Fibroblast of lung (primary cell): ENCODE measurements around the gene SFXN1. TPM values are rescaled to one million over a fixed set of nuclear protein-coding genes. Genes with fewer than 3 reads are reported as not detected.

ENCODE experiments used
- DNase-seq, 2 donors: peaks; one replicate each; pipeline versions ENCODE4 v3.0.0 to v3.0.0-alpha.2; 2010; ENCODE audit warnings: low read depth in 2 of 2
- H2AFZ ChIP-seq: 2 replicates; pipeline ENCODE4 v1.5.1; 2012; ENCODE audit warnings: low read length, control low read depth, inconsistent platforms
- H3K27ac ChIP-seq: 2 replicates; pipeline ENCODE4 v1.5.1; 2011; ENCODE audit warnings: low read length, control low read depth; ENCODE audit not compliant: insufficient read depth
- H3K27me3 ChIP-seq: 2 replicates; pipeline ENCODE4 v1.5.1; 2011; ENCODE audit warnings: mild to moderate bottlenecking, low read length; ENCODE audit not compliant: control insufficient read depth, insufficient read depth
- H3K36me3 ChIP-seq: 2 replicates; pipeline ENCODE4 v1.5.1; 2011; ENCODE audit warnings: low read length; ENCODE audit not compliant: control insufficient read depth, insufficient read depth
- H3K4me1 ChIP-seq: 2 replicates; pipeline ENCODE4 v1.5.1; 2011; ENCODE audit warnings: low read length; ENCODE audit not compliant: control insufficient read depth, insufficient read depth; ENCODE audit errors: extremely low read depth
- H3K4me2 ChIP-seq: 2 replicates; pipeline ENCODE4 v1.5.1; 2011; ENCODE audit warnings: low read length, control low read depth; ENCODE audit not compliant: insufficient read depth; ENCODE audit errors: extremely low read depth
- H3K4me3 ChIP-seq, 4 experiments: fragments of 200-600 bp in 1 of 4; sonication (generic) in 1 of 4; replicated peaks in 1 of 4; 2 replicates each; pipeline ENCODE4 v1.5.1; 2011 to 2016; ENCODE audit warnings: low read length in 4 of 4, low read depth in 3 of 4, mild to moderate bottlenecking in 3 of 4, control low read depth in 2 of 4, inconsistent platforms in 1 of 4, mixed read lengths in 1 of 4; ENCODE audit not compliant: insufficient read depth in 1 of 4; ENCODE audit errors: control extremely low read depth in 1 of 4
- H3K79me2 ChIP-seq: 2 replicates; pipeline ENCODE4 v1.5.1; 2012; ENCODE audit warnings: mild to moderate bottlenecking, low read length, inconsistent platforms; ENCODE audit not compliant: control insufficient read depth, insufficient read depth
- H3K9ac ChIP-seq: 2 replicates; pipeline ENCODE4 v1.5.1; 2011; ENCODE audit warnings: mild to moderate bottlenecking, low read length, control low read depth; ENCODE audit not compliant: insufficient read depth
- H3K9me3 ChIP-seq: 2 replicates; pipeline ENCODE4 v1.5.1; 2012; ENCODE audit warnings: low read depth, low read length; ENCODE audit not compliant: control insufficient read depth, insufficient read depth
- H4K20me1 ChIP-seq: 2 replicates; pipeline ENCODE4 v1.5.1; 2011; ENCODE audit warnings: low read length; ENCODE audit not compliant: control insufficient read depth, insufficient read depth; ENCODE audit errors: extremely low read depth
- EZH2 ChIP-seq: IDR thresholded peaks from 2 replicates; pipeline ENCODE4 v1.5.1; 2012; ENCODE audit warnings: low read length, control low read depth, mild to moderate bottlenecking; ENCODE audit errors: missing control alignments
- polyA plus RNA-seq, 2 donors: library from polyadenylated mRNA; depleted of rRNA in 1 of 2; stranded (reverse) in 1 of 2; unstranded in 1 of 2; fragments of >200 nt; gene quantifications; 2 replicates each; pipeline ENCODE4 v1.2.1, GENCODE V29; 2011 to 2012; ENCODE audit warnings: missing spikeins in 1 of 2
- total RNA-seq: library from RNA; depleted of rRNA; stranded (reverse); fragments of >200 nt; gene quantifications from 2 replicates; pipeline ENCODE4 v1.2.1, GENCODE V29; 2014
- TF ChIP-seq, protein P1 (sequence below), 2 donors: IDR thresholded peaks in 1 of 2; conservative IDR thresholded peaks in 1 of 2; 1 replicate in 1 of 2; 2 replicates in 1 of 2; pipeline ENCODE4 v1.5.1; 2011 to 2012; ENCODE audit warnings: low read length in 2 of 2, control low read depth in 1 of 2, inconsistent platforms in 1 of 2, low read depth in 1 of 2, mild to moderate bottlenecking in 1 of 2

SFXN1 gene
- total and polyA plus RNA-seq, 2 donors (not counting 1 experiment from before 2014, with no cell fraction given) = 58.3 to 125 TPM

DNA sequence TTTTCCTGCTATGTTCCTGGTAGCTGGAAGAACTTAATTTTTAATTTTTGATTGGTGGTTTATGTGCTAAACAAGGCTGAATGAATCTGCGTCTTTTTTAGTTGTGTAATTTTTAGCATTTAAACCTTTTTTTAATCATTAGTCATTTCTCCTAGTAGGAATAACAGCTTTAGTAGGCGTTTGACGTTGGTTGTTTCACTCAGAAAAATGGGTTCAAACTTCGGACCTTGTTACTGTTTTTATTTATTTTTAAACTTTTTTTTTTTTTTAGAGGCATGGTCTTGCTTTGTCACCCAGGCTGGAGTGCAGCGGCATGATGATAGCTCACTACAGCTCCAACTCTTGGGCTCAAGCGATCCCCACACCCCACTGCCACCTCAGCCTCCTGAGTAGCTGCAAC, 12.9 kb downstream of the SFXN1 start:
- Histone ChIP-seq H4K20me1 (peaks cover 4% of the 10 kb centered on the region), H3K79me2 (peaks cover 52% of the 10 kb centered on the region), H3K27me3 (no peaks in the 10 kb centered on the region), H3K27ac (no peak overlapping the region), H3K4me1 (no peaks in the 10 kb centered on the region), H3K9me3 (no peaks in the 10 kb centered on the region), H3K4me3 (no peak overlapping the region), H3K36me3 (peaks cover 5% of the 10 kb centered on the region), H3K9ac (no peak overlapping the region), H2AFZ (no peak overlapping the region), H3K4me2 (no peak overlapping the region)
- TF ChIP-seq, protein P1, sequence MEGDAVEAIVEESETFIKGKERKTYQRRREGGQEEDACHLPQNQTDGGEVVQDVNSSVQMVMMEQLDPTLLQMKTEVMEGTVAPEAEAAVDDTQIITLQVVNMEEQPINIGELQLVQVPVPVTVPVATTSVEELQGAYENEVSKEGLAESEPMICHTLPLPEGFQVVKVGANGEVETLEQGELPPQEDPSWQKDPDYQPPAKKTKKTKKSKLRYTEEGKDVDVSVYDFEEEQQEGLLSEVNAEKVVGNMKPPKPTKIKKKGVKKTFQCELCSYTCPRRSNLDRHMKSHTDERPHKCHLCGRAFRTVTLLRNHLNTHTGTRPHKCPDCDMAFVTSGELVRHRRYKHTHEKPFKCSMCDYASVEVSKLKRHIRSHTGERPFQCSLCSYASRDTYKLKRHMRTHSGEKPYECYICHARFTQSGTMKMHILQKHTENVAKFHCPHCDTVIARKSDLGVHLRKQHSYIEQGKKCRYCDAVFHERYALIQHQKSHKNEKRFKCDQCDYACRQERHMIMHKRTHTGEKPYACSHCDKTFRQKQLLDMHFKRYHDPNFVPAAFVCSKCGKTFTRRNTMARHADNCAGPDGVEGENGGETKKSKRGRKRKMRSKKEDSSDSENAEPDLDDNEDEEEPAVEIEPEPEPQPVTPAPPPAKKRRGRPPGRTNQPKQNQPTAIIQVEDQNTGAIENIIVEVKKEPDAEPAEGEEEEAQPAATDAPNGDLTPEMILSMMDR (conservative IDR thresholded peaks at IDR 0.05 in 1 of 2, IDR thresholded peaks at IDR 0.05 in 1 of 2; ENCODE audit: low read depth in 1 of 2, low read length in 2 of 2) = no peak
- no peak for TF ChIP-seq EZH2
- no peak for DNase-seq

DNA sequence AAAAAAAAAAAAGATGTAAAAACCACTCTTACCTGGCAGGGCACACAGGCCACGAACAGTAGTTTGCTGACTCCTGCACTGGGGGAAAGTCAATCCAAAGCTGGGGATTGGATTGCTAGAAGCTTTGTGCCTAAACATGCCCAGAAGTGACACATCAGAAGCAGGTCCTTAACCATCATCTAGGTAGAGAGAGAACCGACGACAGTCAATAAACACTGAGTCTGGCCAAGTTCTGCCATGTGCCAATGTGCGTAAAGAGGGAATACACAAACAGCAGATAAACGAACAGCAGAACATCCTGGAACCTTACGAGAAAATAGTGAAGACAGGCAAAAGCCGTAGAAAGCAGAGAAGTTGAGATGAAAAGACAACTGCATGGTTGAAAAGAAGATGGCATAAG, 14.9 kb downstream of the SFXN1 start:
- no peak for DNase-seq
- Histone ChIP-seq H3K9ac (no peak overlapping the region), H3K4me2 (no peak overlapping the region), H4K20me1 (no peaks in the 10 kb centered on the region), H3K27me3 (no peaks in the 10 kb centered on the region), H2AFZ (no peak overlapping the region), H3K27ac (no peak overlapping the region), H3K36me3 (peaks cover 5% of the 10 kb centered on the region), H3K79me2 (peaks cover 34% of the 10 kb centered on the region), H3K4me3 (no peak overlapping the region), H3K9me3 (no peaks in the 10 kb centered on the region), H3K4me1 (no peaks in the 10 kb centered on the region)
- TF ChIP-seq, protein P1 (conservative IDR thresholded peaks at IDR 0.05 in 1 of 2, IDR thresholded peaks at IDR 0.05 in 1 of 2; ENCODE audit: low read depth in 1 of 2, low read length in 2 of 2) = no peak
- TF ChIP-seq EZH2 = no peak

DNA sequence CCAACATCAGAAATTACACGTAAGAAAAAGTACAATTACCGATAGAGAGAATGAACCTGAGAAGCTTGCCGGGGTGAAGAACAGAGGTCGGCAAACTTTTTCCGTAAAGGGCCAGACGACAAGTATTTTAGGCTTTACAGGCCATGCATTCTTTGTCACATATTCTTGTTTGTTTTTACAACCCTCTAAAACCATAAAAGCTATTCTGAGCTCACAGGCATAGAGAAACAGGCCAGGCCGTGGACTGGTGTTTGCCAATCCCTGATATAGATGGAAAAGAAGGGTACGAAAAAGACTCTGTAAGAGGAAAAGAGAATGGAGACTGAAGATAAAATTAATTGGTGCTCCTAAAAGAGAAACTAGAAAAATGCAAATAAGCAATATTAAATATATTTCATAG, 15.4 kb downstream of the SFXN1 start:
- TF ChIP-seq, protein P1 (conservative IDR thresholded peaks at IDR 0.05 in 1 of 2, IDR thresholded peaks at IDR 0.05 in 1 of 2; ENCODE audit: low read depth in 1 of 2, low read length in 2 of 2) = no peak
- no peak for TF ChIP-seq EZH2
- Histone ChIP-seq H3K27ac (no peak overlapping the region), H3K9me3 (no peaks in the 10 kb centered on the region), H3K4me3 (no peak overlapping the region), H3K4me1 (no peaks in the 10 kb centered on the region), H3K79me2 (peaks cover 30% of the 10 kb centered on the region), H3K9ac (no peak overlapping the region), H2AFZ (no peak overlapping the region), H3K27me3 (no peaks in the 10 kb centered on the region), H3K4me2 (no peak overlapping the region), H4K20me1 (no peaks in the 10 kb centered on the region), H3K36me3 (peaks cover 5% of the 10 kb centered on the region)
- no peak for DNase-seq
